ENCODE measurements around the gene MUS81. TPM values are rescaled to one million over a fixed set of nuclear protein-coding genes. Genes with fewer than 3 reads are reported as not detected.

The MUS81 gene
- total and polyA plus RNA-seq, 9 of the 15 experiments (the other 6 are each of a cell fraction or from before 2014, with no cell fraction given), result 13.4 to 118 (median 53.7) TPM

GRCh38 chr11:65817835-65818680 lies 42.2 kb upstream of the MUS81 start (continued):
- TF ChIP-seq VEZF1 (CRISPR knock-in tag; IDR thresholded peaks at IDR 0.05) (peak; percentile 95), YY1 (IDR thresholded peaks at IDR 0.05; ENCODE audit: borderline replicate concordance in 1 of 3, control insufficient read depth in 1 of 3, extremely low read depth in 1 of 3, insufficient read depth in 3 of 3, insufficient read length in 1 of 3, insufficient replicate concordance in 2 of 3, low read depth in 1 of 3, low read length in 2 of 3) (peak in 1 of 3 experiments; percentile 61), RFX1 (IDR thresholded peaks at IDR 0.05) (no peak), ZKSCAN3 (CRISPR knock-in tag; IDR thresholded peaks at IDR 0.05) (no peak), JUND (IDR thresholded peaks at IDR 0.05; ENCODE audit: borderline replicate concordance, low read depth, low read length) (peak; percentile 62; the same call in 1 of the 2 replicates), JUND (tag; IDR thresholded peaks at IDR 0.05; ENCODE audit: borderline replicate concordance, low read depth, low read length) (peak; percentile 31; the same call in 1 of the 3 replicates), ZNF668 (CRISPR knock-in tag; IDR thresholded peaks at IDR 0.05) (no peak), ZNF584 (CRISPR knock-in tag; IDR thresholded peaks at IDR 0.05; ENCODE audit: low read depth) (no peak), RBM14 (IDR thresholded peaks at IDR 0.05; ENCODE audit: borderline replicate concordance, insufficient read depth, low read depth, low read length) (no peak), MAFF (IDR thresholded peaks at IDR 0.05; ENCODE audit: low read length) (no peak), ZNF639 (CRISPR knock-in tag; conservative IDR thresholded peaks at IDR 0.05 in 1 of 2, IDR thresholded peaks at IDR 0.05 in 1 of 2) (peak in 1 of 2 experiments; percentile 78; a peak in 2 of 4 replicates), SMAD3 (CRISPR knock-in tag; conservative IDR thresholded peaks at IDR 0.05) (no peak), BCOR (IDR thresholded peaks at IDR 0.05) (peak; percentile 96), MCM5 (IDR thresholded peaks at IDR 0.05; ENCODE audit: low read depth) (no peak), ARHGAP35 (IDR thresholded peaks at IDR 0.05; ENCODE audit: partially characterized antibody) (no peak), MAFG (tag; conservative IDR thresholded peaks at IDR 0.05) (no peak), BMI1 (IDR thresholded peaks at IDR 0.05; ENCODE audit: low read length) (no peak), NEUROD1 (IDR thresholded peaks at IDR 0.05; ENCODE audit: borderline replicate concordance, low read depth, low read length, partially characterized antibody) (peak; percentile 28), CAMTA2 (CRISPR knock-in tag; conservative IDR thresholded peaks at IDR 0.05) (no peak), GABPB2 (CRISPR knock-in tag; conservative IDR thresholded peaks at IDR 0.05) (no peak), DMBX1 (CRISPR knock-in tag; IDR thresholded peaks at IDR 0.05; ENCODE audit: borderline replicate concordance) (no peak), ZNF274 (IDR thresholded peaks at IDR 0.05; ENCODE audit: borderline replicate concordance, low read depth, low read length) (no peak), ATF4 (CRISPR knock-in tag; IDR thresholded peaks at IDR 0.05) (no peak), POU5F1 (IDR thresholded peaks at IDR 0.05; ENCODE audit: borderline replicate concordance, low read depth, low read length, partially characterized antibody) (no peak)
